Liver (tissue), 9 donors: ENCODE measurements around the gene SCP2. TPM values are rescaled to one million over a fixed set of nuclear protein-coding genes. Genes with fewer than 3 reads are reported as not detected.

Experiments used
- DNase-seq: peaks from one replicate; pipeline ENCODE4 v3.0.0-alpha.2; 2017; ENCODE audit warnings: low spot score
- H3K27ac ChIP-seq, 2 donors: one replicate each; pipeline ENCODE4 v1.7.0; 2013; ENCODE audit warnings: inconsistent platforms in 2 of 2, low read length in 2 of 2, control low read depth in 1 of 2, low read depth in 1 of 2, mild to moderate bottlenecking in 1 of 2
- H3K27me3 ChIP-seq, 4 donors: one replicate each; pipeline versions ENCODE4 v1.6.1 to v1.7.0; 2013; ENCODE audit warnings: low read length in 3 of 4, inconsistent platforms in 1 of 4, mild to moderate bottlenecking in 1 of 4, moderate library complexity in 1 of 4; ENCODE audit not compliant: control insufficient read depth in 4 of 4, insufficient read depth in 4 of 4
- H3K36me3 ChIP-seq, 4 donors: one replicate each; pipeline versions ENCODE4 v1.6.1 to v1.7.0; 2013; ENCODE audit warnings: low read length in 3 of 4, mild to moderate bottlenecking in 3 of 4, low read depth in 1 of 4, moderate library complexity in 1 of 4; ENCODE audit not compliant: control insufficient read depth in 4 of 4, insufficient read depth in 3 of 4
- H3K4me1 ChIP-seq, 4 donors: one replicate each; pipeline versions ENCODE4 v1.6.1 to v1.7.0; 2013; ENCODE audit warnings: low read length in 3 of 4, mild to moderate bottlenecking in 3 of 4, moderate library complexity in 1 of 4; ENCODE audit not compliant: control insufficient read depth in 4 of 4, insufficient read depth in 4 of 4
- H3K4me3 ChIP-seq, 3 donors: one replicate each; pipeline versions ENCODE4 v1.6.1 to v1.7.0; 2013; ENCODE audit warnings: low read length in 3 of 3, control low read depth in 1 of 3, low read depth in 1 of 3, mild to moderate bottlenecking in 1 of 3
- H3K9ac ChIP-seq, 2 donors: one replicate each; pipeline ENCODE4 v1.7.0; 2013; ENCODE audit warnings: low read length in 2 of 2, mild to moderate bottlenecking in 2 of 2, moderate library complexity in 2 of 2, control low read depth in 1 of 2, low read depth in 1 of 2
- H3K9me3 ChIP-seq, 4 donors: one replicate each; pipeline versions ENCODE4 v1.6.1 to v1.7.0; 2013; ENCODE audit warnings: low read length in 3 of 4; ENCODE audit not compliant: control insufficient read depth in 4 of 4
- EGR1 ChIP-seq, 2 donors: IDR thresholded peaks; 2 replicates each; pipeline ENCODE4 v1.6.1; 2016 to 2018; ENCODE audit warnings: antibody characterized with exemption in 2 of 2, low read depth in 2 of 2
- FOXA1 ChIP-seq: IDR thresholded peaks from 2 replicates; pipeline ENCODE4 v1.6.1; 2016; ENCODE audit warnings: antibody characterized with exemption
- FOXA2 ChIP-seq: IDR thresholded peaks from 2 replicates; pipeline ENCODE4 v1.6.1; 2016; ENCODE audit warnings: antibody characterized with exemption
- GABPA ChIP-seq, 2 donors: IDR thresholded peaks in 1 of 2; conservative IDR thresholded peaks in 1 of 2; 2 replicates each; pipeline ENCODE4 v1.6.1; 2016; ENCODE audit warnings: antibody characterized with exemption in 2 of 2, mild to moderate bottlenecking in 1 of 2, moderate library complexity in 1 of 2
- HNF4A ChIP-seq, 2 donors: conservative IDR thresholded peaks; 2 replicates each; pipeline ENCODE4 v1.6.1; 2016; ENCODE audit warnings: antibody characterized with exemption in 2 of 2, mild to moderate bottlenecking in 2 of 2
- HNF4G ChIP-seq: IDR thresholded peaks from 2 replicates; pipeline ENCODE4 v1.6.1; 2016; ENCODE audit warnings: antibody characterized with exemption
- JUND ChIP-seq, 2 donors: IDR thresholded peaks; 2 replicates each; pipeline ENCODE4 v1.6.1; 2016; ENCODE audit warnings: antibody characterized with exemption in 2 of 2
- NR2F2 ChIP-seq: IDR thresholded peaks from 2 replicates; pipeline ENCODE4 v1.6.1; 2016; ENCODE audit warnings: antibody characterized with exemption
- RAD21 ChIP-seq, 2 donors: IDR thresholded peaks; 2 replicates each; pipeline ENCODE4 v1.6.1; 2016; ENCODE audit warnings: antibody characterized with exemption in 2 of 2, mild to moderate bottlenecking in 2 of 2
- RXRA ChIP-seq, 2 donors: IDR thresholded peaks; 2 replicates each; pipeline ENCODE4 v1.6.1; 2017 to 2018; ENCODE audit warnings: antibody characterized with exemption in 2 of 2, mild to moderate bottlenecking in 1 of 2
- SP1 ChIP-seq: IDR thresholded peaks from 2 replicates; pipeline ENCODE4 v1.6.1; 2018; ENCODE audit warnings: antibody characterized with exemption, mild to moderate bottlenecking
- TAF1 ChIP-seq: conservative IDR thresholded peaks from 2 replicates; pipeline ENCODE4 v1.6.1; 2016; ENCODE audit warnings: antibody characterized with exemption, mild to moderate bottlenecking
- WGBS: extraction: QIAGEN DNeasy Blood & Tissue Kit; methylation state at CpG from one replicate; pipeline ENCODE4 v1.1.7; 2013; 5-methylcytosine and 5-hydroxymethylcytosine counted together
- polyA plus RNA-seq, 2 donors: library from polyadenylated mRNA; stranded (reverse) in 1 of 2; unstranded in 1 of 2; fragments of 200-250 nt in 1 of 2; fragments of >200 nt in 1 of 2; fragmentation: Nextera tagmentation in 1 of 2; extraction: Ambion mirVana in 1 of 2; gene quantifications; one replicate each; pipeline versions ENCODE4 v1.2.1 to v1.2.3, GENCODE V29; 2013 to 2015
- total RNA-seq, 2 donors: library from RNA; depleted of rRNA; stranded (reverse); fragments of >200 nt; gene quantifications; one replicate each; pipeline ENCODE4 v1.2.3, GENCODE V29; 2014
- TF ChIP-seq, protein P1 (sequence below): IDR thresholded peaks from 2 replicates; pipeline ENCODE4 v1.6.1; 2016; ENCODE audit warnings: antibody characterized with exemption, mild to moderate bottlenecking
- TF ChIP-seq, protein P2 (sequence below): fragments of 150-350 bp; IDR thresholded peaks from 2 replicates; pipeline ENCODE4 v1.5.1; 2017; ENCODE audit warnings: improper control_type of control experiment, low read depth, low read length; ENCODE audit not compliant: missing input control
- TF ChIP-seq, protein P3 (sequence below): IDR thresholded peaks from 2 replicates; pipeline ENCODE4 v1.6.1; 2016; ENCODE audit warnings: antibody characterized with exemption
- TF ChIP-seq, protein P4 (sequence below): IDR thresholded peaks from 2 replicates; pipeline ENCODE4 v1.6.1; 2016; ENCODE audit warnings: antibody characterized with exemption
- TF ChIP-seq, protein P5 (sequence below): IDR thresholded peaks from 2 replicates; pipeline ENCODE4 v1.6.1; 2016; ENCODE audit warnings: antibody characterized with exemption
- donor health status: healthy.
- donor health status: healthy.
- donor health status: healthy.
- donor health status: healthy.
- donor health status: healthy.

SCP2 gene
- total and polyA plus RNA-seq, 4 donors = 122 to 811 (median 529) TPM

DNA sequence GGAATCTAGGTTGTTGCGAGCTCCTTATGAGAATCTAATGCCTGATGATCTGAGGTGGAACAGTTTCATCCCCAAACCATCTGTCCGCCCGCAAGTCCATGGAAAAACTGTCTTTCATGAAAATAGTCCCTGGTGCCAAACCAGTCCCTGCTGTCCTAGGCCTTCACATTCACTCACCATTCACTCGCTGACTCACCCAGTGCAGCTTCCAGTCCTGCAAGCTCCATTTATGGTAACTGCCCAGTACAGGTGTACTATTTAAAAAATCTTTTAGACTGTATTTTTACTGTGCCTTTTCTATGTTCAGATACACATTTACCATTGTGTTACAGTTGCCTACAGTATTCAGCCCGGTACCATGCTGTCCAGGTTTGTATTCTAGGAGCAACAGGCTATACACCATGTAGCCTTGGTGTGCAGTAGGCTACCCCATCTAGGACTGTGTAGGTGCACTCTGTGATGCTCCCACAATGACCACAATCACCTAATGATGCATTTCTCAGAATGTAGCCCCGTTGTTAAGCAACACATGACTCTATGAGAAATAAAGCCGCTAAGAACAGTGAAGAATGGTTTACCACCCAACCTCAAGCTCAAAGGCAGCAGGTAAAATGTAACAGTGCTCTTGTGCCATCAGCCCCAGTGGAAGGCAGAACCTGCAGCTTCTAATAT is 7.9 kb upstream of the SCP2 start:
- TF ChIP-seq, protein P1, sequence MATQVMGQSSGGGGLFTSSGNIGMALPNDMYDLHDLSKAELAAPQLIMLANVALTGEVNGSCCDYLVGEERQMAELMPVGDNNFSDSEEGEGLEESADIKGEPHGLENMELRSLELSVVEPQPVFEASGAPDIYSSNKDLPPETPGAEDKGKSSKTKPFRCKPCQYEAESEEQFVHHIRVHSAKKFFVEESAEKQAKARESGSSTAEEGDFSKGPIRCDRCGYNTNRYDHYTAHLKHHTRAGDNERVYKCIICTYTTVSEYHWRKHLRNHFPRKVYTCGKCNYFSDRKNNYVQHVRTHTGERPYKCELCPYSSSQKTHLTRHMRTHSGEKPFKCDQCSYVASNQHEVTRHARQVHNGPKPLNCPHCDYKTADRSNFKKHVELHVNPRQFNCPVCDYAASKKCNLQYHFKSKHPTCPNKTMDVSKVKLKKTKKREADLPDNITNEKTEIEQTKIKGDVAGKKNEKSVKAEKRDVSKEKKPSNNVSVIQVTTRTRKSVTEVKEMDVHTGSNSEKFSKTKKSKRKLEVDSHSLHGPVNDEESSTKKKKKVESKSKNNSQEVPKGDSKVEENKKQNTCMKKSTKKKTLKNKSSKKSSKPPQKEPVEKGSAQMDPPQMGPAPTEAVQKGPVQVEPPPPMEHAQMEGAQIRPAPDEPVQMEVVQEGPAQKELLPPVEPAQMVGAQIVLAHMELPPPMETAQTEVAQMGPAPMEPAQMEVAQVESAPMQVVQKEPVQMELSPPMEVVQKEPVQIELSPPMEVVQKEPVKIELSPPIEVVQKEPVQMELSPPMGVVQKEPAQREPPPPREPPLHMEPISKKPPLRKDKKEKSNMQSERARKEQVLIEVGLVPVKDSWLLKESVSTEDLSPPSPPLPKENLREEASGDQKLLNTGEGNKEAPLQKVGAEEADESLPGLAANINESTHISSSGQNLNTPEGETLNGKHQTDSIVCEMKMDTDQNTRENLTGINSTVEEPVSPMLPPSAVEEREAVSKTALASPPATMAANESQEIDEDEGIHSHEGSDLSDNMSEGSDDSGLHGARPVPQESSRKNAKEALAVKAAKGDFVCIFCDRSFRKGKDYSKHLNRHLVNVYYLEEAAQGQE = no peak
- TF ChIP-seq, protein P2, sequence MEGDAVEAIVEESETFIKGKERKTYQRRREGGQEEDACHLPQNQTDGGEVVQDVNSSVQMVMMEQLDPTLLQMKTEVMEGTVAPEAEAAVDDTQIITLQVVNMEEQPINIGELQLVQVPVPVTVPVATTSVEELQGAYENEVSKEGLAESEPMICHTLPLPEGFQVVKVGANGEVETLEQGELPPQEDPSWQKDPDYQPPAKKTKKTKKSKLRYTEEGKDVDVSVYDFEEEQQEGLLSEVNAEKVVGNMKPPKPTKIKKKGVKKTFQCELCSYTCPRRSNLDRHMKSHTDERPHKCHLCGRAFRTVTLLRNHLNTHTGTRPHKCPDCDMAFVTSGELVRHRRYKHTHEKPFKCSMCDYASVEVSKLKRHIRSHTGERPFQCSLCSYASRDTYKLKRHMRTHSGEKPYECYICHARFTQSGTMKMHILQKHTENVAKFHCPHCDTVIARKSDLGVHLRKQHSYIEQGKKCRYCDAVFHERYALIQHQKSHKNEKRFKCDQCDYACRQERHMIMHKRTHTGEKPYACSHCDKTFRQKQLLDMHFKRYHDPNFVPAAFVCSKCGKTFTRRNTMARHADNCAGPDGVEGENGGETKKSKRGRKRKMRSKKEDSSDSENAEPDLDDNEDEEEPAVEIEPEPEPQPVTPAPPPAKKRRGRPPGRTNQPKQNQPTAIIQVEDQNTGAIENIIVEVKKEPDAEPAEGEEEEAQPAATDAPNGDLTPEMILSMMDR = no peak
- TF ChIP-seq SP1 (no peak), EGR1 (IDR thresholded peaks at IDR 0.05; ENCODE audit: low read depth in 2 of 2) (no peak), FOXA1 (no peak), NR2F2 (no peak), RAD21 (IDR thresholded peaks at IDR 0.05) (no peak), GABPA (IDR thresholded peaks at IDR 0.05 in 1 of 2, conservative IDR thresholded peaks at IDR 0.05 in 1 of 2) (no peak), FOXA2 (no peak), HNF4A (conservative IDR thresholded peaks at IDR 0.05) (no peak), JUND (IDR thresholded peaks at IDR 0.05) (no peak), RXRA (IDR thresholded peaks at IDR 0.05) (no peak), TAF1 (no peak), HNF4G (no peak)
- TF ChIP-seq, protein P3, sequence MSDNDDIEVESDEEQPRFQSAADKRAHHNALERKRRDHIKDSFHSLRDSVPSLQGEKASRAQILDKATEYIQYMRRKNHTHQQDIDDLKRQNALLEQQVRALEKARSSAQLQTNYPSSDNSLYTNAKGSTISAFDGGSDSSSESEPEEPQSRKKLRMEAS = no peak
- TF ChIP-seq, protein P4, sequence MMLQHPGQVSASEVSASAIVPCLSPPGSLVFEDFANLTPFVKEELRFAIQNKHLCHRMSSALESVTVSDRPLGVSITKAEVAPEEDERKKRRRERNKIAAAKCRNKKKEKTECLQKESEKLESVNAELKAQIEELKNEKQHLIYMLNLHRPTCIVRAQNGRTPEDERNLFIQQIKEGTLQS = no peak
- TF ChIP-seq, protein P5, sequence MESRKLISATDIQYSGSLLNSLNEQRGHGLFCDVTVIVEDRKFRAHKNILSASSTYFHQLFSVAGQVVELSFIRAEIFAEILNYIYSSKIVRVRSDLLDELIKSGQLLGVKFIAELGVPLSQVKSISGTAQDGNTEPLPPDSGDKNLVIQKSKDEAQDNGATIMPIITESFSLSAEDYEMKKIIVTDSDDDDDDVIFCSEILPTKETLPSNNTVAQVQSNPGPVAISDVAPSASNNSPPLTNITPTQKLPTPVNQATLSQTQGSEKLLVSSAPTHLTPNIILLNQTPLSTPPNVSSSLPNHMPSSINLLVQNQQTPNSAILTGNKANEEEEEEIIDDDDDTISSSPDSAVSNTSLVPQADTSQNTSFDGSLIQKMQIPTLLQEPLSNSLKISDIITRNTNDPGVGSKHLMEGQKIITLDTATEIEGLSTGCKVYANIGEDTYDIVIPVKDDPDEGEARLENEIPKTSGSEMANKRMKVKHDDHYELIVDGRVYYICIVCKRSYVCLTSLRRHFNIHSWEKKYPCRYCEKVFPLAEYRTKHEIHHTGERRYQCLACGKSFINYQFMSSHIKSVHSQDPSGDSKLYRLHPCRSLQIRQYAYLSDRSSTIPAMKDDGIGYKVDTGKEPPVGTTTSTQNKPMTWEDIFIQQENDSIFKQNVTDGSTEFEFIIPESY = no peak
- Histone ChIP-seq H3K27ac (peak overlapping the region; percentile 93 to 94), H3K4me3 (peak overlapping the region in 1 of 3 donors; percentile 27), H3K4me1 (peaks cover 20 to 64% (median 47%) of the 10 kb centered on the region in 4 donors), H3K9me3 (no peaks in the 10 kb centered on the region), H3K9ac (peak overlapping the region in 1 of 2 donors; percentile 17), H3K27me3 (no peaks in the 10 kb centered on the region), H3K36me3 (no peaks in the 10 kb centered on the region)
- no peak for DNase-seq
- 74% methylated on average over 7 of the region's 7 CpGs for WGBS
